Measurements from ENCODE around the gene HECTD1.

DNA sequence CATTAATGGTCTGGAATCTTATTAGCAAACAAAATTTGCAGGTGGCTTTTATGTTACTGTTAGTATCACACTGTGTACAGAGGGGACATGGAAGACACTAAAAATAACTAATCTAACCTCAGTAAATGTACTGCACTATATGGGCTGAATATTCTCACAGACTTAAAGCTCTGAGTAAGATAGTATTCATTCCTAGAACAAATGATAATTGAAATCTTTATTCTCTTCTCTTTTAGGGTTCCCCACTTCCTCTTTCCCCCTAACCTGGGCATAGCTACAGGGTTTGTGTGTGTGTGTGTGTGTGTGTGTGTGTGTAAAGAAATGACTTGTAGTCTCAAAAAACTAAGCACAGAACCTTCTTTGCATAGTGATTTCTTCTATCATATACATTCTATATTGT is 21.4 kb upstream of the HECTD1 start:
- TF ChIP-seq POLR2A (IDR thresholded peaks at IDR 0.05; ENCODE audit: low read depth, low read length) (no peak), TAF1 (IDR thresholded peaks at IDR 0.05; ENCODE audit: borderline replicate concordance, low read depth, low read length) (no peak), POLR2AphosphoS5 (IDR thresholded peaks at IDR 0.05; ENCODE audit: low read depth, low read length) (no peak)
